GM08714 (cell line): Measurements from ENCODE around the gene FOSL1.

Experiments
- H3K4me3 ChIP-seq: fragments of 200-500 bp; sonication (Bioruptor generic); 2 replicates; pipeline ENCODE4 v1.5.1; 2014; ENCODE audit warnings: mild to moderate bottlenecking, low read length, inconsistent platforms
- ZNF274 ChIP-seq: IDR thresholded peaks from 2 replicates; pipeline ENCODE4 v1.6.1; 2012; ENCODE audit warnings: mild to moderate bottlenecking, low read depth, low read length

FOSL1 gene

DNA sequence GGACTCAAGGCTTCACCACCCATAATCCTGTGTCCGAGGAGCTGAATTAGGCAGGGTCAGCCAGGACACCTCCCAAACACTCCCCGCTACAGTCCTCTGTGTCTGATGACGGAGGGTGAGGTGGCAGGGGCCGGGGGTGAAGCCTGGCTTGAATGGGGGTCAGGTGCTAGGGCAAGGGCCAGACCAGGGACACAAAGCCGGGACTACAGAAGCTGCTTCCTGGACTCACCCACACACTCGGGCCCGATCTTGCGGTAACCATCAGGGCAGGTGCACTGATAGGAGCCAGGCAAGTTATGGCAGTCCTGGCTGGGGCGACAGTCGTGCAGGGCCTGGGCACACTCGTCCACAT lies 29.9 kb downstream of the FOSL1 start:
- TF ChIP-seq ZNF274: no peak
- H3K4me3 ChIP-seq: no peak overlapping the region

DNA sequence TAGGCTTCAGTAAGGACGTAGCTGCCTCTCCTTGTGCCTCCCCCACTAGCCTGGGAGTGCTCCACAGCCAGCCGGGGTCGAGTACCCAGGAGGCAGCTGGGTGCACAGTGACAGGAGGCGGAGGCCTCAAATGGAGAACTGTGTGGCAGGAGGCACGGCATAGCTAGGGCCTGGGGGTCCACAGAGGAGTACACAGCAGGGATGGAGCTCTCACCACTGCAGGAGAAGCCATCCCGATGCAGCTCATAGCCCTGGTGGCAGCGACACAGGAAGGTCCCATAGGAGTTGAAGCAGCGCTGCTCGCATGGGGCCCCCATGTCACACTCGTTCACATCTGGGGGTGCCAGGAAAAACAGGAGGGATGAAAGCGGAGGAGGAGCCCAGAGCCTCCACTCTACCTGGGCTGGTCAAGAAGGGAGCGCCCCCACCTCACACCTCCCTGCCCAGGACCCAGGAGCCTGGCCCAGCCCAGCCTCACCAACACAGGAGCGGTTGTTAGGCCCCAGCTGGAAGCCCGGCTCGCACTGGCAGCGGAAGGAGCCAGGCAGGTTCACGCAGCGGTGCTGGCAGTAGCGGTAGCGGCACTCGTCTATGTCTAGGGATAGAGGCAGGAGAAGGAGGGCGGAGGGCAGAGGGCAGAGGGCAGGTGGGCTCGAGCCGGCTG lies 30.4 kb downstream of the FOSL1 start:
- H3K4me3 ChIP-seq: no peak overlapping the region
- TF ChIP-seq ZNF274: no peak

DNA sequence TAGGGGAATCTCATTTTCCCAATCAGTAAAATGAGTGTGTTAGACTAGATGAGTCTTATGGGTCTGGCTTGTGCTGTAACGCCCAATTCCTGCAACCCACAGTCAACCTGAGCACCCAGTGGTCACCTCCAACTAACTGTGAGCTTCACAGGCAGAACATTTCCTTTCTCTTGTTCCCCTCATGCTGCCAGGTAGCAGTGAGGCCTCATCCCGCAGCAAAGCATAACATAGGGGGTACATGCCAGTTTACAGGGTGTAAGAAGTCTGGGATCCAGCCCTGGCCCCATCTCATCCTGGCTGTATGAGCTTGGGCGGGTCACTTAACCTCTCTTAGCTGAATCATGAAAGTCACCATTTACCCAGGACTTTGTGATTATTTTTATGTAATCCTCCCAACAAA lies 31.3 kb downstream of the FOSL1 start:
- no peak overlapping the region for H3K4me3 ChIP-seq
- TF ChIP-seq ZNF274: no peak

DNA sequence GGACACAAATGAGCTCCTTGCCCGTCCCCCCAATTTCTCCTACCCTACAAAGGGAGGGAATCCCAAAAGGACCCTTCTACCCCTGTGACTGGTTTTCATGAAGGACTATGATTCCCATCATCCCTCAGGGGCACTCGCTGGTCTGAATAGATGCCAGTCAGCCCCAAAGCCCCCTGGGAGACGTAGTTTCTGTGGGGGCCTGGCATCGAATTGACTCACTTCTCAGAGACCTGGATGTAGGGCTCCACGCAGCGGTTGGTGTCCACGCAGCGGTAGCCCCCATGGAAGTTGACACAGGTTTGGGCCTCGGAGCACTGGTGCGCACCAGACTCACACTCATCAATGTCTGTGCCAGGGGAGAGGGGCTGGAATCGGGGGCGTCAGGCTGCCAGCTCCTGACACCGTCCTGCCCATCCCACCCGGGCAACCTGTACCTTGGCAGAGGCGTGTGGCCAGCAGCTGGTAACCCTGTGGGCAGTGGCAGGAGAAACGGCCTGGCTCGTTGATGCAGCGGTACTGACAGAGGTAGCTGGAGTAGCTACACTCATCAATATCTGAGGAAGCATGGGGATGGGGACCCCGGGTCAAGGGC lies 32.0 kb downstream of the FOSL1 start:
- no peak overlapping the region for H3K4me3 ChIP-seq
- TF ChIP-seq ZNF274: no peak

DNA sequence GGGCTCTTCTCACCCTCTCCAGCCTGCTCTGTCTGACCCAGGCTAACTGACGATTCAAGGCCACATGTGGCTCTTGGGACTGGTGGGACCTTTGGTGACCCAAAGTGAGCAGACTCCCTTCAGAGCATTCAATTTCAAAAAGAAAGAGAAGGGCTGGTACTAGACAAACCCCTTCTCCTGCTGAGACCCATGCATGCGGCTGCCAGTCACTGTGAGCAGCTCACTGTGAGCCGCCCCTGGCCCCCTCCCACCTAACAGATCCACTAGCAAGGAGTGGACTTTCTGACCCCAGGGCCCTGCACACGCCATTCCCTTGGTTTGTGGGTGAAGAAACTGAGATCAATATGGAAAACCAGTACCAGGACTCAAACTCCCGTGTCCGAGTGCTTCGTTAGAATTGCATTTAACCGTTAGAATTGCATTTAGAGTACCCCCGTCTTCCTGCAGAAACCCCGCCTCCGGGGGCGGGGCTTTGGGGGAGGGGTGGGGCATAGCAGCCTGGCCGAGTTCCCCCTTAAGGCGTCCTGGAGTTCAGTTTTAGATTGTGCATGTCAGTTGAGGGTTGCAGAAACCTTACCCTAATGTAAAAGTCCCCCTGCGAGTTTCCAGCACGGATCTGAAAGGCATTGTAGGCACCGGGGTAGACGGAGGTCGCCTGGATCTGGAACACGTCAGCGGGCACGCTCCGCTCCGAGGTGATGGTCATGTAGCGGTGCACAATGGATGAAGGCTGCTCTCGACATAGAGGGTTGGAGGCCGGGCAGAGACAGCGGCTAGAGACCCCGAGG lies 32.7 kb downstream of the FOSL1 start:
- no peak overlapping the region for H3K4me3 ChIP-seq
- no peak for TF ChIP-seq ZNF274

DNA sequence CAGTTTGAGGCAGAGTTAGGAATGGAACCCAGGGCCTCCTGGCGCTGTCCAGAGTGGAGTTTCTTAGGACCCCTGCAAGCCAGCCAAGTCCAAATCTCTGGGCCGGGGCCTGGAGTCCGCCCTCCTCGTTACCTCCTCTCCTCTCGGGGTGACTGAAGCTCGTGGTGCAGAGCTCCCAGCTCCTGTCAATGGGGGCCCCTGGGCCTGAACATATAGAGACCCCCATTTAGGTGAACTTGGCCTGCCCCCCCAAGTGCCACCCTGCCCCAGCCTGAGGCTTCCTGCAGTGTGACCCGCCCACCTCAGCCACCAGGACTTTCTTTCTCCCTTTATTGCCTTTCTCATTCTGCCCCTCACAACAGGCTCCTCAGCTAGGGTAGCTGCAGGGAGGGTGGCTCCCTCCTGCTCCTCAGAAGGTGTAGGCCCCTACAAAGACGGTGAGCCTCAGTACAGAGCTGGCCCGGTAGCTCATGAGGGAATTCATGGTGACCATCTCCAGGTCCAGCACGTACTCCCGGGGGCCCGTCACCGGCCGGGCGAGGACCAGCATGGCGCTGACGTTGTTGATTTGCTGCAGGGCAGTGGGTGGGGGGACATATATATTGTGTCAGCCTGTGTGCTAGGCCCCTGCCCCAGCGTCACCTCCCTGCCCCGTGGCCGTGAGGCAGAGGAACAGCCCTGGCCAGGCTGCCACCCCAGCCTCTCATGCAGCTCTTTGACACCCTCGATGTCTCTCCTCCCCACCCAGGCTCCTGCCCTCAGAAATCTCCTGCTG lies 33.5 kb downstream of the FOSL1 start:
- no peak for TF ChIP-seq ZNF274
- no peak overlapping the region for H3K4me3 ChIP-seq

DNA sequence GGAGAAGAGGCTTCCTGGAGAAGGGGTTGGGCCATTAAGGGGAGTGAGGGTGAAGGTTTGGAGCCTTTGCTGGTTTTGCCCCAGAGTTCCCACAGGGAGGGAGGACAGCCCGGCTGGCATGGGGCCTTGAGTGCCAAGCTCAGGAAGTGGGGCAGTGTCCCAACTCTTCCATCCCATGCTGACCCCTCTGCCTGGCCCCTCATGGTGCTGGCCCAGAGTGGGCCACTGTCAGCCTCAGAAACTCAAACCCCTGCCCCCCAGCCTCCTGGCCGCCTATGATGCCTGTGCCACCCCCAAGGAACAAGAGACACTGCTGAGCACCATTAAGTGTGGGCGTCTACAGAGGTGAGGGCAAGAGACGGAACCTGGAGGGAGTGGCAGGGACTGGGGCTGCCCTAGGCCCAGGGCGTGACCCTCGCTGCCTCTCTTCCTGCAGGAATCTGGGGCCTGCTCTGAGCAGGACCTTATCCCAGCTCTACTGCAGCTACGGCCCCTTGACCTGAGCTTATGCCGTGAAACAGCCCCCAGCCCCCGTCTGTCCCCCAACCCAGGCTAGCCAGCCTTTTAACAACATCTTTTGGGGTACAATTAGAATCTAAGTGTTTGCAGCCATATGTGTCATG lies 34.5 kb downstream of the FOSL1 start:
- H3K4me3 ChIP-seq: no peak overlapping the region
- no peak for TF ChIP-seq ZNF274

DNA sequence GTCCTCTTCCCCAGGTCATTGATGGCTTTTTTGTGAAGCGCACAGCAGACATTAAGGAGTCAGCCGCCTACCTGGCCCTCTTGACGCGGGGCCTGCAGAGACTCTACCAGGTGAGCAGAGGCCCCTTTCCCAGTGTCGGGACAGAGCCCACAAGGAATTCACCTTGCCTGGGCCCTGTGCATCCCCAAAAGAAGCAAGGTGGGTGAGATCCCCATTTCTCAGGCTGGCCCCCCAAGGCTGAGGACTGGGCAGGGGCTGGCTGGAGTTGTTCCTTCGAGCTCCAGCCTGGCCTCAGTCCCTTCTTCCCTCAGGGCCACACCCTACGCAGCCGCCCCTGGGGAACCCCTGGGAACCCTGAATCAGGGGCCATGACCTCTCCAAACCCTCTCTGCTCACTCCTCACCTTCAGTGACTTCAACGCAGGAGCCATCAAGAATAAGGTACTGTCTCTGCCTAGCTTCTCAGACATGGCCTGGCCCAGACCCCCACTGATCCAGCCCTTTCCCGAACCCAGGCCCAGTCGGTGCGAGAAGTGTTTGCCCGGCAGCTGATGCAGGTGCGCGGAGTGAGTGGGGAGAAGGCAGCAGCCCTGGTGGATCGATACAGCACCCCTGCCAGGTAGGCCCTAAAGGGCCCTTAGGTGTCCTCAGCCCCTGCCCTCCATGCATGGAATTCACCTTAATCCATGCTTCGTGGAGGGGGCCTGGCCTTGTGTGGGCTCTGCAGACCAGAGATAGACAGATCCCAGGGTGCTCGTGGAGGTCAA lies 35.3 kb downstream of the FOSL1 start:
- TF ChIP-seq ZNF274: no peak
- H3K4me3 ChIP-seq: no peak overlapping the region

DNA sequence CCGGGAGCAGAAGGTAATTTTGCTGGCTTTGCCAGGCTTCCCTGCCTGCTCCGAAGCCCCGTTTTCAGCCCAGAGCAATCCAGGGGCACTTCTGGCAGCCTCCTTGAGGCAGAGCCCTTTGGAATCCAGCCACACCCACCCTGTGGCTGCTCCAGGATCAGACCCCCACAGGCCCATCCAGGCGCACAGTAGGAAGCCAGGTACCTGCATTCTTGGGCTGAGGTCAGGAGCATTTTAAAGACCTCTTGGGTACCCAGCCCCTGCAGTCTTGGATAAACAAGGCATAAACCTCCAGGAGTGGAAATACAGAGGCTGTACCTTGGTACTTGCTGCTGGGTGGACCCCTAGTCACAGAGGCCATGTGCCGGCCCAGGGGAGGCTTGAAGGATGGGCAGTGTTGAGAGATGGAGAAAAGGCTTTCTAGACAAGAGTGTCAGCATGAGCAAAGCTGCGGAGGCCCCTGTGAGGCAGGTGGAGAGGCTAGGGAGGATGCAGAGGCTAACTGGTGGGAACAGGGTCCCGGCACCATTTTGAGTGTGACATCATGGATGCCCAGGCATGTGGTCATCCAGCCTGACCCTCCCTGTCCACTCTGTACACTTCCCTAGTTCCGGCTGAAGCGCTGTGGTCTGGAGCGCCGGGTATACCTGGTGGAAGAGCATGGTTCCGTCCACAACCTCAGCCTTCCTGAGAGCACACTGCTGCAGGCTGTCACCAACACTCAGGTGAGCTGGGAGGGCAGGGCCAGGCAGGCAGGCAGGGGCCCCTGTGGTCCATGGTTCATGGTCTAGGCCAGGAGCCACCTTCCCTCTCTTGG lies 36.1 kb downstream of the FOSL1 start:
- H3K4me3 ChIP-seq: no peak overlapping the region
- no peak for TF ChIP-seq ZNF274

DNA sequence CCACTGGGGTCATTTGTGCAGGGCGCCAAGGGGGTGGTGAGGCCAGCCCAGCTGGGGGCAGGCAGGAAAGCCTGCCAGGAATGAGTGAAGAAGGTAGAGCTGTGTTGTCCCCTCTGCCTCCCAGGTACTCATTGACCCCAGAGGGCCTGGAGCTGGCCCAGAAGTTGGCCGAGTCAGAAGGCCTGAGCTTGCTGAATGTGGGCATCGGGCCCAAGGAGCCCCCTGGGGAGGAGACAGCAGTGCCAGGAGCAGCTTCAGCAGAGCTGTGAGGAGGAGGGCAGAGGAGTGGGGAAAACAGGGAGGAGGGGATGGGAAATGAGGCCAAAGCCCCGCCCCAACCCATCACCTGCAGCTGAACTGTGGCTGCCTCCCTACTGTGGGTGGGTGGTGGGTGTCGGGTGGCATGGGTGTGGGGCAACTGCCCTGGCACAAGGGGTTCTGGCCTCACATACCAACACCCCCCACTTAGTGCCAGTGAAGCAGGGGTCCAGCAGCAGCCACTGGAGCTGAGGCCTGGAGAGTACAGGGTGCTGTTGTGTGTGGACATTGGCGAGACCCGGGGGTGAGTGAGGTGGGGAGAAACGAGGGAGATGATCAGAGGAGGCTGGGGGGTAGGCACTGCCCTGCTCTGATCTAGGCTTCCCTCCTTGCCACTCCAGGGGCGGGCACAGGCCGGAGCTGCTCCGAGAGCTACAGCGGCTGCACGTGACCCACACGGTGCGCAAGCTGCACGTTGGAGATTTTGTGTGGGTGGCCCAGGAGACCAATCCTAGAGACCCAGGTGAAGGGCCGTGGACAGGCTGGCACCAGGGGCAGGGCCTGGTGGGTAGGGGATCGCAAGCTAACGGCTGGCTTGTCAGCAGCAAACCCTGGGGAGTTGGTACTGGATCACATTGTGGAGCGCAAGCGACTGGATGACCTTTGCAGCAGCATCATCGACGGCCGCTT lies 37.0 kb downstream of the FOSL1 start:
- no peak for TF ChIP-seq ZNF274
- H3K4me3 ChIP-seq: no peak overlapping the region

DNA sequence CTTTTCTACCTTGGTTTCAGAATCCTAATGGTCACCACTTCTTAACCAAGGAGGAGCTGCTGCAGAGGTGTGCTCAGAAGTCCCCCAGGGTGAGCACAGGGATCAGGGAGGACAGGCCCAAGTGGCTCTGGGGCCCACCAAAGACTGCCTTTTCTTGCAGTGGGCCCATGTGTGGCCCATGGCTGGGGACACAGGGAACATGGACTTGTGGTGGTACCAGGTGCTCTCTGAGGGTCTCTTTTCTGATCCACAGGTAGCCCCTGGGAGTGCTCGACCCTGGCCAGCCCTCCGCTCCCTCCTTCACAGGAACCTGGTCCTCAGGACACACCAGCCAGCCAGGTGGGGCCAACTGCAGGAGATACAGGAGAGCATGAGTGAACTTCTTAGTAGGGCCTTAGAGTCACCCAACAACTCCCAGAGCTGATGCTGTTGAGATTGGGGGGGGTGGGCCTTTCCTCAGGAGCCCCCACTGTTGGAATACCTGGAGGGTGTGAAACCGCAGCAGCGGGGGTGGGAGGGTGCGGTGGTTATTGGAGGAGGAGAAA lies 37.9 kb downstream of the FOSL1 start:
- H3K4me3 ChIP-seq: no peak overlapping the region; the same call in 1 of the 2 replicates
- TF ChIP-seq ZNF274: no peak
